ENCODE data around the gene CTDSPL. TPM values are rescaled to one million over a fixed set of nuclear protein-coding genes. Genes with fewer than 3 reads are reported as not detected.
A peak's percentile ranks its signal among the peaks of the same experiment; 100 is the strongest.

Gene CTDSPL
- total RNA-seq, 2 donors from 2014 or later, result 27.8 to 30.7 TPM

DNA sequence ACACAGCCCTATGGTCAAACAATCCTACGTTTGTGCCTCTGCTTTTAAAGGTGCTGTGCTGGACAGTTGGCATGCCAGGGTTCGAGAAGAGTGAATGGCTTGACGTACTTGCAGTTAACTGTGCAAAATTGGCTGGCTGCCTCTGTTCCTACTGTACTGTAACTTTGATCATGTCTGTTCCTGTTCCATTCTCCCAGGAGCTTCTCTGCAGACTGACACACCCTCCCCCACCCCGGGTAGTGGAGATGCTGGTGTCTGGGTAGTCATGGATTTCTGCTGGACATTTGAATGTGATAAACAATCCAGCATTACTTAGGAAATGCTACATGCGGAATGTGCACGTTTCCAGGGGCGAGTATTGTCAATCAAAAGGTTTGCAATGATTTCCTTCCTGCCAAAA, 122.4 kb downstream of the CTDSPL start:
- no peaks in the 10 kb centered on the region for H3K9me3 ChIP-seq (ENCODE audit: control insufficient read depth, low read length)
- peaks cover 30% of the 10 kb centered on the region for H3K4me1 Mint-ChIP-seq

DNA sequence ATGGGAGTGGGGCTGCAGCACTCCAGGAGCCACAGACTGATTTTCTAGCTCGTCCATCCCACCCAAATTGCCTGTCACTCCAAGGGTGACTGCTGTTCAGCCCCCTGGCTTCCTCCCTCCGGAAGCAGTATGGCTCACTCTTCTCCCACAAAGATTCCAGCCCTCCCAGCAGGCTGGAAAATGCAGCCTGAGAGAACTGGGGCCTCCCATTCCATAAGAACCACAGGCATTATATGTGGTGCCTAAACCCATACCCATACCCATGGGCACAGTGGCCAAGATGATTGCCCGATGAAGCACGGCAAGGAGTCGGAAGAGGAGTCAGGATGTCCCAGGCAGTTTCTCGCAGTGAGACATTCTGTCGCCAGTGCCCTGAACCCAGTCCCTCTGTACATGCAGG, 122.9 kb downstream of the CTDSPL start:
- no peaks in the 10 kb centered on the region for H3K9me3 Mint-ChIP-seq
- 83 to 95% methylated on average over 6 to 7 of the region's 7 CpGs for WGBS, 2 experiments (ENCODE audit: insufficient coverage in 1 of 2, insufficient read length in 1 of 2)
- no peaks in the 10 kb centered on the region for H3K27me3 Mint-ChIP-seq (ENCODE audit: insufficient read depth)
- no peak overlapping the region for H3K4me3 ChIP-seq (ENCODE audit: low read length)
- TF ChIP-seq, protein P1, sequence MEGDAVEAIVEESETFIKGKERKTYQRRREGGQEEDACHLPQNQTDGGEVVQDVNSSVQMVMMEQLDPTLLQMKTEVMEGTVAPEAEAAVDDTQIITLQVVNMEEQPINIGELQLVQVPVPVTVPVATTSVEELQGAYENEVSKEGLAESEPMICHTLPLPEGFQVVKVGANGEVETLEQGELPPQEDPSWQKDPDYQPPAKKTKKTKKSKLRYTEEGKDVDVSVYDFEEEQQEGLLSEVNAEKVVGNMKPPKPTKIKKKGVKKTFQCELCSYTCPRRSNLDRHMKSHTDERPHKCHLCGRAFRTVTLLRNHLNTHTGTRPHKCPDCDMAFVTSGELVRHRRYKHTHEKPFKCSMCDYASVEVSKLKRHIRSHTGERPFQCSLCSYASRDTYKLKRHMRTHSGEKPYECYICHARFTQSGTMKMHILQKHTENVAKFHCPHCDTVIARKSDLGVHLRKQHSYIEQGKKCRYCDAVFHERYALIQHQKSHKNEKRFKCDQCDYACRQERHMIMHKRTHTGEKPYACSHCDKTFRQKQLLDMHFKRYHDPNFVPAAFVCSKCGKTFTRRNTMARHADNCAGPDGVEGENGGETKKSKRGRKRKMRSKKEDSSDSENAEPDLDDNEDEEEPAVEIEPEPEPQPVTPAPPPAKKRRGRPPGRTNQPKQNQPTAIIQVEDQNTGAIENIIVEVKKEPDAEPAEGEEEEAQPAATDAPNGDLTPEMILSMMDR (conservative IDR thresholded peaks at IDR 0.05), result no peak
- H3K4me1 ChIP-seq (ENCODE audit: control insufficient read depth, insufficient read depth, low read length), result peaks cover 13% of the 10 kb centered on the region
- H3K36me3 Mint-ChIP-seq (ENCODE audit: low read depth), result peaks cover 1% of the 10 kb centered on the region
- peak; percentile 28 for DNase-seq
- H3K27me3 ChIP-seq (ENCODE audit: control insufficient read depth, insufficient read depth, low read length, poor library complexity, severe bottlenecking), result no peaks in the 10 kb centered on the region
- no peak overlapping the region for H3K27ac Mint-ChIP-seq
- H3K4me3 Mint-ChIP-seq, result no peak overlapping the region
- no peak overlapping the region for H3K9ac ChIP-seq (ENCODE audit: extremely low read depth, low read length, poor library complexity, severe bottlenecking)
- peaks cover 5% of the 10 kb centered on the region for H3K36me3 ChIP-seq (ENCODE audit: control insufficient read depth, insufficient read depth, low read length)
- H3K27ac ChIP-seq (ENCODE audit: low read depth, low read length), result no peak overlapping the region
- H3K9me3 ChIP-seq (ENCODE audit: control insufficient read depth, low read length), result no peaks in the 10 kb centered on the region
- peaks cover 36% of the 10 kb centered on the region for H3K4me1 Mint-ChIP-seq

More for the DNA sequence above, 122.4 kb downstream of the CTDSPL start:
- DNase-seq, result peak; percentile 16
- Histone ChIP-seq H3K27ac (ENCODE audit: low read depth, low read length) (no peak overlapping the region), H3K9ac (ENCODE audit: extremely low read depth, low read length, poor library complexity, severe bottlenecking) (no peak overlapping the region), H3K4me1 (ENCODE audit: control insufficient read depth, insufficient read depth, low read length) (peaks cover 13% of the 10 kb centered on the region), H3K4me3 (ENCODE audit: low read length) (no peak overlapping the region), H3K27me3 (ENCODE audit: control insufficient read depth, insufficient read depth, low read length, poor library complexity, severe bottlenecking) (no peaks in the 10 kb centered on the region), H3K36me3 (ENCODE audit: control insufficient read depth, insufficient read depth, low read length) (peaks cover 5% of the 10 kb centered on the region)
- 93 to 100% methylated on average over 5 to 7 of the region's 7 CpGs for WGBS, 2 experiments (ENCODE audit: insufficient coverage in 1 of 2, insufficient read length in 1 of 2)
- H3K36me3 Mint-ChIP-seq (ENCODE audit: low read depth), result peaks cover 1% of the 10 kb centered on the region
- no peaks in the 10 kb centered on the region for H3K27me3 Mint-ChIP-seq (ENCODE audit: insufficient read depth)
- TF ChIP-seq, protein P1 (conservative IDR thresholded peaks at IDR 0.05), result no peak
- no peak overlapping the region for H3K27ac Mint-ChIP-seq
- no peak overlapping the region for H3K4me3 Mint-ChIP-seq
- no peaks in the 10 kb centered on the region for H3K9me3 Mint-ChIP-seq

DNA sequence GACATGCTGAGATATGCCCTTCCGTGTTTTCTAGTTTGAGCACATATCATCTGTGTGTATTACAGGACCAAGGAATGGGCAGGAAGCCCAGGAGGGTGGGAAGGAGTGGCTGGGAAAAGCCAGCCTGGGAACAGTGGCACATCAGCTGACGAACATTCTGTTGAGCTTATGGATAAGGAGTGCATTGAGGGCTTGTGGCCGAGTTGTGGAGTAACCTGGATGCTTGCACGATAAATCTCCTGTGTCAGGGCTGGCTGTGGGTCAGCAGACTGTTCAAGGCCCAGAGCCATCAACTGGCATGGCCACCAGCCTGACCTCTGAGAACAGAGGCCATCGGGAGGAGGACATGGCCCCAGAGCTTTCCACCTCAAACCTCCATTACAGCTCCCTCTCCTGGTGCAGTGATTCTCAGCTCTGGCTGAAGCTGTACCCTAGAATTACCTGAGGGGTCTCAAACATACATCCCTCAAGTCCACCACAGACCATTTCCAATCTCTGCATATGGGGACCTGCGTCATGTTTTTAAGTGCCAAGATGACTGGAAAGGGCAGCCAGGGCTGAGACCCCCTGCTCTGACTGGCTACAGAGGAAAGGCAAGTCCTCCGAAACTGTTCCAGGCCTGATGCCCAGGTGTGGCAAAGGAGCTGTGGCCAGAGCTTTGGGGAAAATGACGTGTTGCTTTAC, 124.1 kb downstream of the CTDSPL start:
- H3K4me1 Mint-ChIP-seq, result peaks cover 45% of the 10 kb centered on the region

More for the DNA sequence above, 124.1 kb downstream of the CTDSPL start:
- WGBS, 2 experiments (ENCODE audit: insufficient coverage in 1 of 2, insufficient read length in 1 of 2), result 94 to 95% methylated on average over 6 to 8 of the region's 8 CpGs
- H3K9ac ChIP-seq (ENCODE audit: extremely low read depth, low read length, poor library complexity, severe bottlenecking), result no peak overlapping the region
- DNase-seq, result peak; percentile 65
- TF ChIP-seq, protein P1 (conservative IDR thresholded peaks at IDR 0.05), result peak; percentile 55
- H3K4me3 Mint-ChIP-seq, result peak overlapping the region; percentile 11
- H3K36me3 Mint-ChIP-seq (ENCODE audit: low read depth), result peaks cover 1% of the 10 kb centered on the region
- no peaks in the 10 kb centered on the region for H3K9me3 ChIP-seq (ENCODE audit: control insufficient read depth, low read length)
- no peak overlapping the region for H3K27ac ChIP-seq (ENCODE audit: low read depth, low read length)
- no peaks in the 10 kb centered on the region for H3K9me3 Mint-ChIP-seq
- H3K4me3 ChIP-seq (ENCODE audit: low read length), result no peak overlapping the region
- H3K27ac Mint-ChIP-seq, result peak overlapping the region; percentile 80
- H3K36me3 ChIP-seq (ENCODE audit: control insufficient read depth, insufficient read depth, low read length), result peaks cover 5% of the 10 kb centered on the region
- H3K27me3 ChIP-seq (ENCODE audit: control insufficient read depth, insufficient read depth, low read length, poor library complexity, severe bottlenecking), result no peaks in the 10 kb centered on the region
- H3K27me3 Mint-ChIP-seq (ENCODE audit: insufficient read depth), result no peaks in the 10 kb centered on the region
- peaks cover 13% of the 10 kb centered on the region for H3K4me1 ChIP-seq (ENCODE audit: control insufficient read depth, insufficient read depth, low read length)

Measured in endodermal cell (in vitro differentiated cells).